K562 (cell line): ENCODE data around the gene BANF2.

Experiments
- ARNT ChIP-seq, 2 experiments: fragments of 450-650 bp; IDR thresholded peaks; 2 replicates each; pipeline ENCODE4 v1.6.1; 2016; ENCODE audit warnings: mild to moderate bottlenecking in 1 of 2
- DPF2 ChIP-seq: fragments of 450-650 bp; IDR thresholded peaks from 2 replicates; pipeline ENCODE4 v1.6.1; 2016
- EZH2 ChIP-seq: IDR thresholded peaks from 2 replicates; pipeline ENCODE4 v1.6.1; 2012; ENCODE audit warnings: low read depth, mild to moderate bottlenecking, inconsistent platforms, low read length, borderline replicate concordance
- FOS ChIP-seq: IDR thresholded peaks from 3 replicates; pipeline ENCODE4 v1.6.1; 2011; ENCODE audit not compliant: insufficient read length; ENCODE audit errors: extremely low read depth
- FOXA1 ChIP-seq: fragments of 450-650 bp; IDR thresholded peaks from 2 replicates; pipeline ENCODE4 v1.6.1; 2016; ENCODE audit warnings: mild to moderate bottlenecking, borderline replicate concordance
- HDAC3 ChIP-seq: fragments of 450-650 bp; IDR thresholded peaks from 2 replicates; pipeline ENCODE4 v1.6.1; 2018; ENCODE audit warnings: borderline replicate concordance, mild to moderate bottlenecking, moderate library complexity; ENCODE audit not compliant: partially characterized antibody
- JUND ChIP-seq, 2 experiments: IDR thresholded peaks; 2 replicates in 1 of 2; 3 replicates in 1 of 2; pipeline ENCODE4 v1.6.1; 2011; ENCODE audit warnings: borderline replicate concordance in 2 of 2, low read depth in 2 of 2, low read length in 2 of 2, improper control_type of control experiment in 1 of 2, missing biosample characterization in 1 of 2, missing genetic modification characterization in 1 of 2, missing genetic modification reagents in 1 of 2
- SETDB1 ChIP-seq: IDR thresholded peaks from one replicate; pipeline ENCODE4 v1.6.1; 2012; ENCODE audit warnings: low read length, control low read depth, inconsistent platforms
- TCFL5 ChIP-seq: fragments of 250-450 bp; sonication (Bioruptor Pico); conservative IDR thresholded peaks from 2 replicates; pipeline ENCODE4 v1.6.1; 2021; ENCODE audit warnings: mild to moderate bottlenecking, moderate library complexity, matching md5 sums
- TF ChIP-seq, protein P1 (sequence below), 2 experiments: fragments of 450-650 bp; formaldehyde crosslinking in 1 of 2; IDR thresholded peaks; 2 replicates each; pipeline versions ENCODE4 v1.4.0 to v1.6.1; 2014 to 2020; ENCODE audit warnings: mild to moderate bottlenecking in 2 of 2, borderline replicate concordance in 1 of 2, low read depth in 1 of 2
- TF ChIP-seq, protein P2 (sequence below), 3 experiments: IDR thresholded peaks in 2 of 3; conservative IDR thresholded peaks in 1 of 3; 2 replicates each; pipeline ENCODE4 v1.5.1; 2011 to 2012; ENCODE audit warnings: low read length in 3 of 3, mild to moderate bottlenecking in 3 of 3, control low read depth in 2 of 3, improper control_type of control experiment in 1 of 3, inconsistent platforms in 1 of 3, low read depth in 1 of 3, mixed read lengths in 1 of 3, moderate library complexity in 1 of 3; ENCODE audit not compliant: insufficient read depth in 2 of 3

DNA sequence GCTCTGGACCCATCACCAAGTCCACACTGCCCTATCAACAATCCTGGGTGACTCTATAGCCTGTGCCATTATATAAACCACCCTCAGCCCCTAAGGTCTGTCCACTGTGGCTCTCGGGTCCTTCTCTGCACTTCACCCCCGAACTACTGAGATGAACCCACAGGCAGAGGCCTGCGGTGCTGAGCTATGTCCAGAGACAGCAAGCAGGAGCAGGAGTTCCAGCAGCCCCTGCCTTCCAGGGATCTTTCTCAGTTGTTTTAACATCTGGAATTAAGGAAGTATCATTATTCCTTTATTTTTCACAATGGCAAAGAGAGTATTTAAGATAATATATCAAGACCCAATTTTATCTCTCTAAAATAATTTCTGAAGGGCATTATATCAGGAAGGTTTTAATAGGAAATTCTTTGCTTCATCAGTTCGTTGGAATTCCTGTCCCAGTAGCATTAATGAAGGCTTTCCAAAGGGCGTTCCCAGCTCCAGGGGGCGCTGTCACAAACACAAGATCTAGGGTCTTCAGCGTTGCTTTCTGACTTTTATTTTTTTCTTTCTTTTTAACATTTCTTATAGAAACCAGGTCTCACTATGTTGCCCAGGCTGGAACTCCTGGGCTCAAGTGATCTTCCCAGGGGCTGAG, 45.0 kb upstream of the BANF2 start:
- TF ChIP-seq, protein P1, sequence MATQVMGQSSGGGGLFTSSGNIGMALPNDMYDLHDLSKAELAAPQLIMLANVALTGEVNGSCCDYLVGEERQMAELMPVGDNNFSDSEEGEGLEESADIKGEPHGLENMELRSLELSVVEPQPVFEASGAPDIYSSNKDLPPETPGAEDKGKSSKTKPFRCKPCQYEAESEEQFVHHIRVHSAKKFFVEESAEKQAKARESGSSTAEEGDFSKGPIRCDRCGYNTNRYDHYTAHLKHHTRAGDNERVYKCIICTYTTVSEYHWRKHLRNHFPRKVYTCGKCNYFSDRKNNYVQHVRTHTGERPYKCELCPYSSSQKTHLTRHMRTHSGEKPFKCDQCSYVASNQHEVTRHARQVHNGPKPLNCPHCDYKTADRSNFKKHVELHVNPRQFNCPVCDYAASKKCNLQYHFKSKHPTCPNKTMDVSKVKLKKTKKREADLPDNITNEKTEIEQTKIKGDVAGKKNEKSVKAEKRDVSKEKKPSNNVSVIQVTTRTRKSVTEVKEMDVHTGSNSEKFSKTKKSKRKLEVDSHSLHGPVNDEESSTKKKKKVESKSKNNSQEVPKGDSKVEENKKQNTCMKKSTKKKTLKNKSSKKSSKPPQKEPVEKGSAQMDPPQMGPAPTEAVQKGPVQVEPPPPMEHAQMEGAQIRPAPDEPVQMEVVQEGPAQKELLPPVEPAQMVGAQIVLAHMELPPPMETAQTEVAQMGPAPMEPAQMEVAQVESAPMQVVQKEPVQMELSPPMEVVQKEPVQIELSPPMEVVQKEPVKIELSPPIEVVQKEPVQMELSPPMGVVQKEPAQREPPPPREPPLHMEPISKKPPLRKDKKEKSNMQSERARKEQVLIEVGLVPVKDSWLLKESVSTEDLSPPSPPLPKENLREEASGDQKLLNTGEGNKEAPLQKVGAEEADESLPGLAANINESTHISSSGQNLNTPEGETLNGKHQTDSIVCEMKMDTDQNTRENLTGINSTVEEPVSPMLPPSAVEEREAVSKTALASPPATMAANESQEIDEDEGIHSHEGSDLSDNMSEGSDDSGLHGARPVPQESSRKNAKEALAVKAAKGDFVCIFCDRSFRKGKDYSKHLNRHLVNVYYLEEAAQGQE (IDR thresholded peaks at IDR 0.05; ENCODE audit: borderline replicate concordance), result peak; percentile 13; the same call in 1 of the 2 replicates
- TF ChIP-seq, protein P1 (CRISPR knock-in tag; IDR thresholded peaks at IDR 0.05; ENCODE audit: low read depth), result no peak
- no peak for TF ChIP-seq EZH2
- no peak for TF ChIP-seq JUND (IDR thresholded peaks at IDR 0.05; ENCODE audit: borderline replicate concordance, low read depth, low read length)
- TF ChIP-seq JUND (tag; IDR thresholded peaks at IDR 0.05; ENCODE audit: borderline replicate concordance, low read depth, low read length), result no peak
- TF ChIP-seq SETDB1, result no peak
- no peak for TF ChIP-seq DPF2
- TF ChIP-seq TCFL5 (CRISPR knock-in tag), result no peak
- no peak for TF ChIP-seq FOXA1
- TF ChIP-seq HDAC3, result no peak
- TF ChIP-seq, protein P2, sequence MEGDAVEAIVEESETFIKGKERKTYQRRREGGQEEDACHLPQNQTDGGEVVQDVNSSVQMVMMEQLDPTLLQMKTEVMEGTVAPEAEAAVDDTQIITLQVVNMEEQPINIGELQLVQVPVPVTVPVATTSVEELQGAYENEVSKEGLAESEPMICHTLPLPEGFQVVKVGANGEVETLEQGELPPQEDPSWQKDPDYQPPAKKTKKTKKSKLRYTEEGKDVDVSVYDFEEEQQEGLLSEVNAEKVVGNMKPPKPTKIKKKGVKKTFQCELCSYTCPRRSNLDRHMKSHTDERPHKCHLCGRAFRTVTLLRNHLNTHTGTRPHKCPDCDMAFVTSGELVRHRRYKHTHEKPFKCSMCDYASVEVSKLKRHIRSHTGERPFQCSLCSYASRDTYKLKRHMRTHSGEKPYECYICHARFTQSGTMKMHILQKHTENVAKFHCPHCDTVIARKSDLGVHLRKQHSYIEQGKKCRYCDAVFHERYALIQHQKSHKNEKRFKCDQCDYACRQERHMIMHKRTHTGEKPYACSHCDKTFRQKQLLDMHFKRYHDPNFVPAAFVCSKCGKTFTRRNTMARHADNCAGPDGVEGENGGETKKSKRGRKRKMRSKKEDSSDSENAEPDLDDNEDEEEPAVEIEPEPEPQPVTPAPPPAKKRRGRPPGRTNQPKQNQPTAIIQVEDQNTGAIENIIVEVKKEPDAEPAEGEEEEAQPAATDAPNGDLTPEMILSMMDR (IDR thresholded peaks at IDR 0.05 in 2 of 3, conservative IDR thresholded peaks at IDR 0.05 in 1 of 3; ENCODE audit: insufficient read depth in 2 of 3, low read depth in 1 of 3, low read length in 3 of 3), result peak; percentile 53 to 61 (median 59)
- TF ChIP-seq ARNT (IDR thresholded peaks at IDR 0.05), result no peak
- no peak for TF ChIP-seq FOS
